T-cell (primary cell): Measurements from ENCODE around the gene PICK1. TPM values are rescaled to one million over a fixed set of nuclear protein-coding genes. Genes with fewer than 3 reads are reported as not detected.

Experiments used
- ATAC-seq, 4 experiments: fragments of 200-7000 bp in 3 of 4; fragments of 150-1000 bp in 1 of 4; cut with Tn5 transposase; replicated peaks in 1 of 4; 1 replicate in 3 of 4; 2 replicates in 1 of 4; pipeline ENCODE4 v1.10.0; 2021; ENCODE audit warnings: moderate library complexity in 3 of 4, mild to moderate bottlenecking in 2 of 4, moderate number of reproducible peaks in 1 of 4
- CTCF ChIA-PET, 2 donors: fragments of 300-600 bp; sonication (Branson Sonifier 250); formaldehyde crosslinking; loops; one replicate each; lab custom pipeline; 2022; ENCODE audit warnings: antibody characterized with exemption in 2 of 2; lab: Charles Lee
- POLR2A ChIA-PET, 2 donors: fragments of 300-600 bp; sonication (Branson Sonifier 250); formaldehyde crosslinking; loops; one replicate each; lab custom pipeline; 2022; ENCODE audit warnings: antibody characterized with exemption in 2 of 2; lab: Charles Lee
- DNase-seq, 35 experiments: peaks; one replicate each; pipeline versions ENCODE4 v3.0.0 to v3.0.0-alpha.2; 2013 to 2023
- H3K27ac ChIP-seq: one replicate; pipeline ENCODE4 v1.5.1; 2013; ENCODE audit warnings: low read length
- H3K27me3 ChIP-seq, 2 experiments: replicated peaks in 1 of 2; 1 replicate in 1 of 2; 2 replicates in 1 of 2; pipeline versions ENCODE4 v1.6.1 to v1.7.0; 2013; ENCODE audit warnings: low read length in 1 of 2, mixed read lengths in 1 of 2; ENCODE audit not compliant: control insufficient read depth in 2 of 2, insufficient read depth in 2 of 2; ENCODE audit errors: extremely low read depth in 1 of 2
- H3K36me3 ChIP-seq, 2 donors: 1 replicate in 1 of 2; 2 replicates in 1 of 2; pipeline versions ENCODE4 v1.6.1 to v1.7.0; 2013; ENCODE audit warnings: low read length in 1 of 2; ENCODE audit not compliant: control insufficient read depth in 2 of 2, insufficient read depth in 1 of 2; ENCODE audit errors: extremely low read depth in 1 of 2
- H3K4me1 ChIP-seq, 2 experiments: 1 replicate in 1 of 2; 2 replicates in 1 of 2; pipeline versions ENCODE4 v1.6.1 to v1.7.0; 2013; ENCODE audit warnings: low read length in 2 of 2, mixed read lengths in 1 of 2; ENCODE audit not compliant: insufficient read depth in 2 of 2, control insufficient read depth in 1 of 2; ENCODE audit errors: extremely low read depth in 1 of 2
- H3K4me3 ChIP-seq, 2 donors: 1 replicate in 1 of 2; 2 replicates in 1 of 2; pipeline versions ENCODE4 v1.5.1 to v1.7.0; 2013; ENCODE audit warnings: mild to moderate bottlenecking in 2 of 2, low read length in 1 of 2, moderate library complexity in 1 of 2; ENCODE audit not compliant: control insufficient read depth in 1 of 2; ENCODE audit errors: extremely low read depth in 1 of 2
- H3K9me3 ChIP-seq: 2 replicates; pipeline ENCODE4 v1.7.0; 2013
- H3K27ac Mint-ChIP-seq, 2 donors: one replicate each; pipeline ENCODE4 v1.8.0; 2020 to 2021; ENCODE audit warnings: mild to moderate bottlenecking in 2 of 2, mixed read lengths in 2 of 2
- H3K27me3 Mint-ChIP-seq, 2 donors: one replicate each; pipeline ENCODE4 v1.8.0; 2021 to 2022; ENCODE audit warnings: mixed read lengths in 2 of 2
- H3K36me3 Mint-ChIP-seq: one replicate; pipeline ENCODE4 v1.8.0; 2021; ENCODE audit warnings: mixed read lengths
- H3K4me1 Mint-ChIP-seq, 3 donors: one replicate each; pipeline ENCODE4 v1.8.0; 2020 to 2022; ENCODE audit warnings: mixed read lengths in 3 of 3, mild to moderate bottlenecking in 1 of 3
- H3K4me3 Mint-ChIP-seq, 3 donors: one replicate each; pipeline ENCODE4 v1.8.0; 2020 to 2022; ENCODE audit warnings: mild to moderate bottlenecking in 3 of 3, mixed read lengths in 3 of 3, moderate library complexity in 3 of 3
- H3K9me3 Mint-ChIP-seq, 3 donors: one replicate each; pipeline ENCODE4 v1.8.0; 2020 to 2022; ENCODE audit warnings: mixed read lengths in 3 of 3
- WGBS: methylation state at CpG from one replicate; pipeline ENCODE4 v1.1.5; 2013; ENCODE audit warnings: missing lambda C conversion rate; ENCODE audit not compliant: insufficient coverage; 5-methylcytosine and 5-hydroxymethylcytosine counted together
- total RNA-seq, 35 experiments: library from RNA in 6 of 35; stranded (reverse) in 6 of 35; fragments of 120-200 nt in 1 of 35; gene quantifications; one replicate each; pipeline versions ENCODE4 v1.2.1 to v1.2.4 and lab custom pipeline; 2013 to 2026

Gene PICK1
- total RNA-seq, 5 donors from 2014 or later (not counting 1 experiment from before 2014, with no cell fraction given) = 26.4 to 32.0 (median 27.7) TPM

- Histone ChIP-seq H3K27ac (no peak overlapping the region), H3K4me1 (no peaks in the 10 kb centered on the region), H3K4me3 (no peak overlapping the region), H3K9me3 (no peaks in the 10 kb centered on the region), H3K27me3 (peaks cover 0 to 11% of the 10 kb centered on the region in 2 experiments), H3K36me3 (no peaks in the 10 kb centered on the region)
- no peak overlapping the region for H3K4me3 Mint-ChIP-seq
- no peak for ATAC-seq
- H3K27me3 Mint-ChIP-seq = peaks cover under 1 to 4% of the 10 kb centered on the region in 2 donors
- no peak for DNase-seq
- ChIA-PET POLR2A (no interaction called here), CTCF (no interaction called here)
- H3K36me3 Mint-ChIP-seq = no peaks in the 10 kb centered on the region
- H3K9me3 Mint-ChIP-seq = no peaks in the 10 kb centered on the region
- H3K4me1 Mint-ChIP-seq = no peaks in the 10 kb centered on the region
- no peak overlapping the region for H3K27ac Mint-ChIP-seq
- 33% methylated on average over 3 of the region's 5 CpGs for WGBS
These were observed 15.3 kb upstream of the PICK1 start for GRCh38 chr22:38041760-38042487.

GRCh38 chr22:38042488-38042790 is 14.8 kb upstream of the PICK1 start:
- no peaks in the 10 kb centered on the region for H3K36me3 Mint-ChIP-seq
- DNase-seq = no peak
- no peaks in the 10 kb centered on the region for H3K4me1 Mint-ChIP-seq

GRCh38 chr22:38043151-38044039 is 13.8 kb upstream of the PICK1 start:
- Mint-ChIP-seq H3K36me3 (no peaks in the 10 kb centered on the region), H3K9me3 (no peaks in the 10 kb centered on the region), H3K4me1 (no peaks in the 10 kb centered on the region), H3K27ac (no peak overlapping the region), H3K27me3 (peaks cover 4 to 7% of the 10 kb centered on the region in 2 donors), H3K4me3 (no peak overlapping the region)
- no peak for ATAC-seq
- WGBS = 91% methylated on average over 11 of the region's 16 CpGs
- Histone ChIP-seq H3K4me1 (no peaks in the 10 kb centered on the region), H3K27ac (no peak overlapping the region), H3K27me3 (peaks cover 0 to 11% of the 10 kb centered on the region in 2 experiments), H3K36me3 (no peaks in the 10 kb centered on the region), H3K9me3 (no peaks in the 10 kb centered on the region), H3K4me3 (no peak overlapping the region)
- DNase-seq = no peak
- ChIA-PET POLR2A (no interaction called here), CTCF (interaction anchor here in 1 of 2 donors (0.5 kb wide), 1 partner anchor 224 kb away, joined by 3 read pairs; no protein-coding TSS in a partner anchor)

More at GRCh38 chr22:38042488-38042790, 14.8 kb upstream of the PICK1 start:
- CTCF ChIA-PET = interaction anchor here in 1 of 2 donors (0.5 kb wide), 1 partner anchor 225 kb away, joined by 3 read pairs; no protein-coding TSS in a partner anchor
- Histone ChIP-seq H3K36me3 (no peaks in the 10 kb centered on the region), H3K4me1 (no peaks in the 10 kb centered on the region), H3K27ac (no peak overlapping the region), H3K4me3 (no peak overlapping the region), H3K9me3 (no peaks in the 10 kb centered on the region), H3K27me3 (peaks cover 0 to 11% of the 10 kb centered on the region in 2 experiments)
- ATAC-seq = no peak
- peaks cover 4 to 6% of the 10 kb centered on the region in 2 donors for H3K27me3 Mint-ChIP-seq
- WGBS = 60% methylated on average over 1 of the region's 1 CpG
- POLR2A ChIA-PET = no interaction called here
- H3K9me3 Mint-ChIP-seq = no peaks in the 10 kb centered on the region
- no peak overlapping the region for H3K27ac Mint-ChIP-seq
- no peak overlapping the region for H3K4me3 Mint-ChIP-seq

GRCh38 chr22:38046070-38046748 is 11.0 kb upstream of the PICK1 start:
- Mint-ChIP-seq H3K4me1 (no peaks in the 10 kb centered on the region), H3K27ac (no peak overlapping the region), H3K27me3 (peaks cover 4 to 7% of the 10 kb centered on the region in 2 donors), H3K4me3 (no peak overlapping the region), H3K9me3 (no peaks in the 10 kb centered on the region), H3K36me3 (no peaks in the 10 kb centered on the region)
- ChIA-PET CTCF (no interaction called here), POLR2A (interaction anchor here in 1 of 2 donors (0.8 kb wide), 1 partner anchor 473 kb away, joined by 3 read pairs; no protein-coding TSS in a partner anchor)
- Histone ChIP-seq H3K4me1 (no peaks in the 10 kb centered on the region), H3K4me3 (no peak overlapping the region), H3K36me3 (no peaks in the 10 kb centered on the region), H3K27me3 (peaks cover 0 to 16% of the 10 kb centered on the region in 2 experiments), H3K9me3 (no peaks in the 10 kb centered on the region), H3K27ac (no peak overlapping the region)
- 72% methylated on average over 6 of the region's 14 CpGs for WGBS
- DNase-seq (no peak), ATAC-seq (no peak)

- peaks cover 0 to 4% (median 0%) of the 10 kb centered on the region in 3 donors for H3K4me1 Mint-ChIP-seq
- no peak overlapping the region for H3K27ac Mint-ChIP-seq
- no peak for ATAC-seq
- H3K4me1 ChIP-seq = peaks cover 0 to 10% of the 10 kb centered on the region in 2 experiments
- H3K36me3 Mint-ChIP-seq = no peaks in the 10 kb centered on the region
- H3K9me3 ChIP-seq = no peaks in the 10 kb centered on the region
- H3K36me3 ChIP-seq = no peaks in the 10 kb centered on the region
- peaks cover 0 to 7% of the 10 kb centered on the region in 2 donors for H3K27me3 Mint-ChIP-seq
- CTCF ChIA-PET = interaction anchor here in 1 of 2 donors (0.6 kb wide), 1 partner anchor 300 kb away, joined by 3 read pairs; no protein-coding TSS in a partner anchor
- peaks cover 0 to 31% of the 10 kb centered on the region in 2 experiments for H3K27me3 ChIP-seq
- H3K27ac ChIP-seq = no peak overlapping the region
- H3K4me3 ChIP-seq = no peak overlapping the region
- H3K9me3 Mint-ChIP-seq = no peaks in the 10 kb centered on the region
- DNase-seq = no peak
- POLR2A ChIA-PET = no interaction called here
- H3K4me3 Mint-ChIP-seq = no peak overlapping the region
- 87% methylated on average over 13 of the region's 20 CpGs for WGBS
These were observed 7.2 kb upstream of the PICK1 start for GRCh38 chr22:38049812-38050619.
